Measurements from ENCODE around the gene RNF224. TPM values are rescaled to one million over a fixed set of nuclear protein-coding genes. Genes with fewer than 3 reads are reported as not detected.

The RNF224 gene
- total and polyA plus RNA-seq, 2 of the 13 experiments (the other 11 are each of a cell fraction or from before 2014, with no cell fraction given) = 0.09 TPM; not detected in 1

- TF ChIP-seq, protein P1, sequence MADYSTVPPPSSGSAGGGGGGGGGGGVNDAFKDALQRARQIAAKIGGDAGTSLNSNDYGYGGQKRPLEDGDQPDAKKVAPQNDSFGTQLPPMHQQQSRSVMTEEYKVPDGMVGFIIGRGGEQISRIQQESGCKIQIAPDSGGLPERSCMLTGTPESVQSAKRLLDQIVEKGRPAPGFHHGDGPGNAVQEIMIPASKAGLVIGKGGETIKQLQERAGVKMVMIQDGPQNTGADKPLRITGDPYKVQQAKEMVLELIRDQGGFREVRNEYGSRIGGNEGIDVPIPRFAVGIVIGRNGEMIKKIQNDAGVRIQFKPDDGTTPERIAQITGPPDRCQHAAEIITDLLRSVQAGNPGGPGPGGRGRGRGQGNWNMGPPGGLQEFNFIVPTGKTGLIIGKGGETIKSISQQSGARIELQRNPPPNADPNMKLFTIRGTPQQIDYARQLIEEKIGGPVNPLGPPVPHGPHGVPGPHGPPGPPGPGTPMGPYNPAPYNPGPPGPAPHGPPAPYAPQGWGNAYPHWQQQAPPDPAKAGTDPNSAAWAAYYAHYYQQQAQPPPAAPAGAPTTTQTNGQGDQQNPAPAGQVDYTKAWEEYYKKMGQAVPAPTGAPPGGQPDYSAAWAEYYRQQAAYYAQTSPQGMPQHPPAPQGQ (CRISPR knock-in tag; IDR thresholded peaks at IDR 0.05; ENCODE audit: borderline replicate concordance) = no peak
- TF ChIP-seq ATAD3A (CRISPR knock-in tag; IDR thresholded peaks at IDR 0.05) (no peak), NFKB2 (CRISPR knock-in tag; IDR thresholded peaks at IDR 0.05; ENCODE audit: borderline replicate concordance) (no peak), SMYD3 (CRISPR knock-in tag; IDR thresholded peaks at IDR 0.05) (no peak), ELF3 (CRISPR knock-in tag; IDR thresholded peaks at IDR 0.05) (peak; percentile 37; the same call in 1 of the 2 replicates), RAD51 (IDR thresholded peaks at IDR 0.05; ENCODE audit: borderline replicate concordance) (no peak), GTF3A (CRISPR knock-in tag; conservative IDR thresholded peaks at IDR 0.05) (no peak), AKAP8 (CRISPR knock-in tag; IDR thresholded peaks at IDR 0.05) (no peak), XBP1 (CRISPR knock-in tag; IDR thresholded peaks at IDR 0.05) (no peak), RNF2 (conservative IDR thresholded peaks at IDR 0.05; ENCODE audit: low read depth) (no peak), ZNF317 (CRISPR knock-in tag; IDR thresholded peaks at IDR 0.05) (no peak), HCFC1 (IDR thresholded peaks at IDR 0.05; ENCODE audit: low read depth, low read length) (no peak), USF2 (IDR thresholded peaks at IDR 0.05; ENCODE audit: low read depth, low read length) (no peak), USF2 (CRISPR knock-in tag; IDR thresholded peaks at IDR 0.05; ENCODE audit: borderline replicate concordance) (no peak), ZNF558 (CRISPR knock-in tag; IDR thresholded peaks at IDR 0.05; ENCODE audit: borderline replicate concordance) (no peak), KDM5A (IDR thresholded peaks at IDR 0.05; ENCODE audit: borderline replicate concordance, low read length) (no peak), SRY (CRISPR knock-in tag; IDR thresholded peaks at IDR 0.05) (0 out of 2 replicates have a peak, but pooled peaks have one; percentile 30), GATAD2A (CRISPR knock-in tag; IDR thresholded peaks at IDR 0.05) (peak; percentile 59; the same call in 1 of the 2 replicates), KAT2B (IDR thresholded peaks at IDR 0.05; ENCODE audit: borderline replicate concordance, low read depth, low read length) (no peak), SSRP1 (CRISPR knock-in tag; IDR thresholded peaks at IDR 0.05) (no peak), ZZZ3 (CRISPR knock-in tag; IDR thresholded peaks at IDR 0.05; ENCODE audit: borderline replicate concordance) (no peak), RARA (CRISPR knock-in tag; IDR thresholded peaks at IDR 0.05) (peak; percentile 43; the same call in 1 of the 2 replicates), SAFB2 (CRISPR knock-in tag; IDR thresholded peaks at IDR 0.05; ENCODE audit: borderline replicate concordance, low read depth) (no peak), ZNF652 (CRISPR knock-in tag; IDR thresholded peaks at IDR 0.05; ENCODE audit: borderline replicate concordance, low read depth) (no peak), ARNTL (CRISPR knock-in tag; IDR thresholded peaks at IDR 0.05) (0 out of 2 replicates have a peak, but pooled peaks have one; percentile 30), NFIC (IDR thresholded peaks at IDR 0.05; ENCODE audit: low read length) (no peak), ZNF30 (CRISPR knock-in tag; IDR thresholded peaks at IDR 0.05) (no peak), FOXK2 (IDR thresholded peaks at IDR 0.05) (no peak)
- TF ChIP-seq, protein P2, sequence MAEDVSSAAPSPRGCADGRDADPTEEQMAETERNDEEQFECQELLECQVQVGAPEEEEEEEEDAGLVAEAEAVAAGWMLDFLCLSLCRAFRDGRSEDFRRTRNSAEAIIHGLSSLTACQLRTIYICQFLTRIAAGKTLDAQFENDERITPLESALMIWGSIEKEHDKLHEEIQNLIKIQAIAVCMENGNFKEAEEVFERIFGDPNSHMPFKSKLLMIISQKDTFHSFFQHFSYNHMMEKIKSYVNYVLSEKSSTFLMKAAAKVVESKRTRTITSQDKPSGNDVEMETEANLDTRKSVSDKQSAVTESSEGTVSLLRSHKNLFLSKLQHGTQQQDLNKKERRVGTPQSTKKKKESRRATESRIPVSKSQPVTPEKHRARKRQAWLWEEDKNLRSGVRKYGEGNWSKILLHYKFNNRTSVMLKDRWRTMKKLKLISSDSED (CRISPR knock-in tag; IDR thresholded peaks at IDR 0.05) = no peak
These were observed 29.0 kb upstream of the RNF224 start (continued) for GRCh38 chr9:137198051-137198901.
